Measurements from ENCODE around the gene SEC24D. TPM values are rescaled to one million over a fixed set of nuclear protein-coding genes. Genes with fewer than 3 reads are reported as not detected.
"Not testable (repeated sequence)": the region's sequence is repeated elsewhere in the genome, so short reads cannot be mapped to it uniquely, and the experiment has no call there.

SEC24D gene, protein sequence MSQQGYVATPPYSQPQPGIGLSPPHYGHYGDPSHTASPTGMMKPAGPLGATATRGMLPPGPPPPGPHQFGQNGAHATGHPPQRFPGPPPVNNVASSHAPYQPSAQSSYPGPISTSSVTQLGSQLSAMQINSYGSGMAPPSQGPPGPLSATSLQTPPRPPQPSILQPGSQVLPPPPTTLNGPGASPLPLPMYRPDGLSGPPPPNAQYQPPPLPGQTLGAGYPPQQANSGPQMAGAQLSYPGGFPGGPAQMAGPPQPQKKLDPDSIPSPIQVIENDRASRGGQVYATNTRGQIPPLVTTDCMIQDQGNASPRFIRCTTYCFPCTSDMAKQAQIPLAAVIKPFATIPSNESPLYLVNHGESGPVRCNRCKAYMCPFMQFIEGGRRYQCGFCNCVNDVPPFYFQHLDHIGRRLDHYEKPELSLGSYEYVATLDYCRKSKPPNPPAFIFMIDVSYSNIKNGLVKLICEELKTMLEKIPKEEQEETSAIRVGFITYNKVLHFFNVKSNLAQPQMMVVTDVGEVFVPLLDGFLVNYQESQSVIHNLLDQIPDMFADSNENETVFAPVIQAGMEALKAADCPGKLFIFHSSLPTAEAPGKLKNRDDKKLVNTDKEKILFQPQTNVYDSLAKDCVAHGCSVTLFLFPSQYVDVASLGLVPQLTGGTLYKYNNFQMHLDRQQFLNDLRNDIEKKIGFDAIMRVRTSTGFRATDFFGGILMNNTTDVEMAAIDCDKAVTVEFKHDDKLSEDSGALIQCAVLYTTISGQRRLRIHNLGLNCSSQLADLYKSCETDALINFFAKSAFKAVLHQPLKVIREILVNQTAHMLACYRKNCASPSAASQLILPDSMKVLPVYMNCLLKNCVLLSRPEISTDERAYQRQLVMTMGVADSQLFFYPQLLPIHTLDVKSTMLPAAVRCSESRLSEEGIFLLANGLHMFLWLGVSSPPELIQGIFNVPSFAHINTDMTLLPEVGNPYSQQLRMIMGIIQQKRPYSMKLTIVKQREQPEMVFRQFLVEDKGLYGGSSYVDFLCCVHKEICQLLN
- 10 to 100 TPM; 47.4 to 54.9 (median 52.8) TPM for total RNA-seq

DNA sequence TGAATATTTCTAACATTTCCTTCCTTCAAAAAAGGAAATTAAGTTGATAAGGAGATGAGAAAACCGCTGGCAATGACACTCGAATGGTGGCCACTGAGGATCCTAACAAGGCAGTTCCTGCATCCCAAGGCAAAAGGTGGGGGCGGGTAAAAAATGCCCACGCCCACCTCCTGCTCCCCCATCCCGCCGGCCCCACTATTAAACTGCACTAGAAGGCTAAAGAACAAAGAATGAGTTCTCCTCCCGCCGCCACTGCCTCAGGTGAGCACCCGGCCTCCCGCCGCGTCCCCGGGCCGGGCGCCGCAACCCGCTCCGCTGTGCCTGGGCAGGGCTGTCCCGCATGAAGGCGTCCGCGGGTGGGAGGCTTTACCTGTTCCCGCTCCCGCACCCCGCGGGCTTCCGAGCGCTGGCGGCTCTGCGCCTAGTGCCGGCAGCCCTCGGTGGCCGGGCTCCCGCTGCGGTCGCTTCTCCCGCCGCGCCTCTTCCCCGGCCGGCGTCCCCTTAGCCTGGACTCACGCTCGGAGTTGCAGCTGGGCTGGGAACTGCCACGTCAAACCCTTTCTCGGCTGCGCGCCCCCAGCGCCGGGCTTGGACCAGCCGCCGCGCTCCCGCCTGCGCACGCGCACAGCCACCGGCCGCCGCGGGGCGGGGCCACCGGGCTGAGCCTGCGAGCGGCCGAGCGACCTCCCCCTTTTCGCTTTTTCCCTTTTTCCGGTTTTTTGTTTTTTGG, at the start of gene SEC24D:
Gene SEC24D, minus strand, starts transcription at position 556 of the 730 bp plus-strand sequence. CDS start 2,430 bp downstream, outside the sequence.
- ATAC-seq (ENCODE audit: low FRiP score) (peak; percentile 98), DNase-seq (ENCODE audit: low spot score) (peak; percentile 51)
- TF ChIP-seq, protein P1, sequence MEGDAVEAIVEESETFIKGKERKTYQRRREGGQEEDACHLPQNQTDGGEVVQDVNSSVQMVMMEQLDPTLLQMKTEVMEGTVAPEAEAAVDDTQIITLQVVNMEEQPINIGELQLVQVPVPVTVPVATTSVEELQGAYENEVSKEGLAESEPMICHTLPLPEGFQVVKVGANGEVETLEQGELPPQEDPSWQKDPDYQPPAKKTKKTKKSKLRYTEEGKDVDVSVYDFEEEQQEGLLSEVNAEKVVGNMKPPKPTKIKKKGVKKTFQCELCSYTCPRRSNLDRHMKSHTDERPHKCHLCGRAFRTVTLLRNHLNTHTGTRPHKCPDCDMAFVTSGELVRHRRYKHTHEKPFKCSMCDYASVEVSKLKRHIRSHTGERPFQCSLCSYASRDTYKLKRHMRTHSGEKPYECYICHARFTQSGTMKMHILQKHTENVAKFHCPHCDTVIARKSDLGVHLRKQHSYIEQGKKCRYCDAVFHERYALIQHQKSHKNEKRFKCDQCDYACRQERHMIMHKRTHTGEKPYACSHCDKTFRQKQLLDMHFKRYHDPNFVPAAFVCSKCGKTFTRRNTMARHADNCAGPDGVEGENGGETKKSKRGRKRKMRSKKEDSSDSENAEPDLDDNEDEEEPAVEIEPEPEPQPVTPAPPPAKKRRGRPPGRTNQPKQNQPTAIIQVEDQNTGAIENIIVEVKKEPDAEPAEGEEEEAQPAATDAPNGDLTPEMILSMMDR (IDR thresholded peaks at IDR 0.05) = no peak

DNA sequence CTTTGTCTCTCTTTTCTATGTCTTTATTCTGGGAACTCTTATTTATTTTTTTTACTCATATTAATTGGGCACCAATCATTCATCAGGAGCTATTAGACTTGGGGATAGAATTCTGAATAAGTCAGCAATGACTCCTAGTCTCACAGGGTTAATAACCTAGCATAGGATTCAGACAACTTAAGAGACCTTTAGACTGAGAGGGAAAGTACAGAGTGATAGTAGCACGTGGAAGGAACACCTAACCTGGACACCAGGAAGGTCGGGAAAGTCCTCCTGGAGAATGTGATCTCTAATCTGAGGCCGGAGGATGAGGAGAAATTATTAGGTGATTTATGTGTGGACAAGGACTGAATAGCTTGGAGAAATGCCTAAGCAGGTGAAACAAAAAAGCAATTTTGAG, 48.8 kb upstream of the SEC24D start:
- DNase-seq (ENCODE audit: low spot score) (no peak), ATAC-seq (ENCODE audit: low FRiP score) (no peak)
- TF ChIP-seq, protein P1 (IDR thresholded peaks at IDR 0.05) = no peak

DNA sequence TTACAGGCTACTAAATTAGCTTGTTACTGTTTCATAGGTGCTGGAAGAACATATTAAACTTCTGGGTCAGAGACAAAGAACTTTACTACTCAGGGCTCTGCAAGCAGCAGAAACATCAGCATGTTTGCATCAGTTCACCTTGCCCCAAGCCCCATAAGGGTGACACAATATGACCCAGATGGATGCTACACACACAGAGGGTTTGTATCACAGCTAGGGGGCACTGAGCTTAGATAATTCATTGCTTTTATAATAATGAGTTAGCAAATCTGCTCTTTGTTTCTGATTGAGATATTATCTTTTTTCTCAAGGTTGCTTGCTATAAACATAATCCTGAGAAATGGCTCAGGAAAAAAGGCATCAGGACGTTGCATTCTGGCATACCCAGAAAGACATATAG, 47.9 kb upstream of the SEC24D start:
- no peak for DNase-seq (ENCODE audit: low spot score)
- TF ChIP-seq, protein P1 (IDR thresholded peaks at IDR 0.05) = no peak
- ATAC-seq (ENCODE audit: low FRiP score) = no peak

DNA sequence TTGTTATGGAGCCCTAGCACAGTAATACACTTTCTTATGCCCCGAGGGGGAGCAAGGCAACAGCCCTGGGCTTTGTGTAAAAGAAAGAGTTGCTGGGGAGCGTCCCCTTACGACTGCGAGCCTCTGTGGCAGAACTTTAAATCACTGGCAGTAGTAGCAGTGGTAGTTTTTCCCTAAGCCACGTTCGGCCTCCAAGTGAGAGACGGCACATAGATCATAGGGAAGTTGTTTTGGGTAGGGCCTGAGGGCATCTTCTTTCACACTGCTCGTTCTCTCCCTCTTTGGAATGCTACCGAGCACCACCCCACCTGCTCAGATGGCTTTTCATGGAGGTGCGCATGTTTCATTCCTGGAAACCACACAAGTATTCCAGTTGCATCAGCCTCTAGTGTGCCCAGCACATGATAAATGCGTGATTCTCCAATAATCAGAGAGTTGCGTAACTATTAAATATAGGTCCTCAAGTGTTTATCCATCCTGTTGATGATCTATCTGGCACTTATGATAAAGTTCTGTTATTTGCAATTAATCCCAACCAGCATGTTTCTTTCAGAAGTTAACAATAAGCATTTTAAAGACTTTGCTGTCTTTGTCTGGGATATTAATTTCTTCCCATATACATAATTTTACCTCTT, 45.7 kb upstream of the SEC24D start:
- TF ChIP-seq, protein P1 (IDR thresholded peaks at IDR 0.05) = no peak
- DNase-seq (ENCODE audit: low spot score) (no peak), ATAC-seq (ENCODE audit: low FRiP score) (no peak)

DNA sequence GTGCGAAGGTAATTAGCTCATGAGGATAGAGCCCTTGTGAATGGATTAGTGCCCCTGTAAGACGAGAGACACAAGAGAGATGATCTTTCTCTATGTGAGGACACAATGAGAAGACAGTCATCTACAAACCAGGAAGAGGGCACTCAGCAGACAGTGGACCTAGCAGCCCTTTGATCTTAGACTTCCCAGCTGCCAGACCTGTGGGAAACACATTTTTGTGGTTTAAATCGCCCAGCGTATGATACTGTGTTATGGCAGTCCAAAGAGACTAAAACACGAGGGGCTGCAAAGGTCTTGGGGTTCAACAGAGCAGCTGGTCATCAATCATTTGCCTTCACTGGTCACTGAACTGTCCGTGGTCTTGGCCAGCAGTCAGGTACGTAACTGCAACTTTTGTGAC, 43.5 kb upstream of the SEC24D start:
- TF ChIP-seq, protein P1 (IDR thresholded peaks at IDR 0.05) = no peak
- ATAC-seq (ENCODE audit: low FRiP score) (no peak), DNase-seq (ENCODE audit: low spot score) (no peak)

DNA sequence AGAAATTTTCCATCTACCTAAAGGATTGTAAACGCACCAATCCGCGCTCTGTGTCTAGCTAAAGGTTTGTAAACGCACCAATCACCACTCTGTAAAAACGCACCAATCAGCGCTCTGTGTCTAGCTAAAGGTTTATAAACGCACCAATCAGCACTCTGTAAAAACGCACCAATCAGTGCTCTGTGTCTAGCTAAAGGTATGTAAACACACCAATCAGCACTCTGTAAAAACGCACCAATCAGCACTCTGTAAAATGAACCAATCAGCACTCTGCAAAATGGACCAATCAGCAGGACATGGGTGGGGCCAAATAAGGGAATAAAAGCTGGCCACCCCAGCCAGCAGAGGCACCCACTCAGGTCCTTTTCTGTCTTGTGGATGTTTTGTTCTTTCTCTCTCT, 42.6 kb upstream of the SEC24D start:
- not testable (repeated sequence) for DNase-seq (ENCODE audit: low spot score)

More for the DNA sequence above, 42.6 kb upstream of the SEC24D start:
- ATAC-seq (ENCODE audit: low FRiP score) = not testable (repeated sequence)
